ENCODE results near the gene MAST4.

MAST4 gene

GRCh38 chr5:67160985-67161384 lies 564.8 kb downstream of the MAST4 start:
- peak; percentile 71 for DNase-seq (ENCODE audit: low spot score)

GRCh38 chr5:67161767-67162166 lies 565.6 kb downstream of the MAST4 start:
- H3K4me3 ChIP-seq (ENCODE audit: severe bottlenecking): no peak overlapping the region
- H3K36me3 ChIP-seq (ENCODE audit: low read depth): peaks cover 30% of the 10 kb centered on the region
- H3K27me3 ChIP-seq (ENCODE audit: insufficient read depth, poor library complexity, severe bottlenecking): no peaks in the 10 kb centered on the region
- DNase-seq (ENCODE audit: low spot score): no peak
- no peak for TF ChIP-seq CTCF (IDR thresholded peaks at IDR 0.05; ENCODE audit: poor library complexity, severe bottlenecking)
- ATAC-seq (ENCODE audit: low read depth): no peak
- no peaks in the 10 kb centered on the region for H3K9me3 ChIP-seq (ENCODE audit: severe bottlenecking)
- H3K27ac ChIP-seq (ENCODE audit: poor library complexity, severe bottlenecking): peak overlapping the region; percentile 70
- H3K4me1 ChIP-seq (ENCODE audit: insufficient read depth, poor library complexity, severe bottlenecking): peaks cover 19% of the 10 kb centered on the region

More at GRCh38 chr5:67160985-67161384, 564.8 kb downstream of the MAST4 start:
- Histone ChIP-seq H3K27ac (ENCODE audit: poor library complexity, severe bottlenecking) (peak overlapping the region; percentile 70), H3K9me3 (ENCODE audit: severe bottlenecking) (no peaks in the 10 kb centered on the region), H3K27me3 (ENCODE audit: insufficient read depth, poor library complexity, severe bottlenecking) (no peaks in the 10 kb centered on the region), H3K36me3 (ENCODE audit: low read depth) (peaks cover 30% of the 10 kb centered on the region), H3K4me1 (ENCODE audit: insufficient read depth, poor library complexity, severe bottlenecking) (peaks cover 17% of the 10 kb centered on the region), H3K4me3 (ENCODE audit: severe bottlenecking) (no peak overlapping the region)
- ATAC-seq (ENCODE audit: low read depth): peak; percentile 95
- TF ChIP-seq CTCF (IDR thresholded peaks at IDR 0.05; ENCODE audit: poor library complexity, severe bottlenecking): no peak

- Histone ChIP-seq H3K9me3 (ENCODE audit: severe bottlenecking) (no peaks in the 10 kb centered on the region), H3K4me1 (ENCODE audit: insufficient read depth, poor library complexity, severe bottlenecking) (peaks cover 19% of the 10 kb centered on the region), H3K36me3 (ENCODE audit: low read depth) (peaks cover 25% of the 10 kb centered on the region), H3K27ac (ENCODE audit: poor library complexity, severe bottlenecking) (no peak overlapping the region), H3K27me3 (ENCODE audit: insufficient read depth, poor library complexity, severe bottlenecking) (no peaks in the 10 kb centered on the region), H3K4me3 (ENCODE audit: severe bottlenecking) (no peak overlapping the region)
- ATAC-seq (ENCODE audit: low read depth) (no peak), DNase-seq (ENCODE audit: low spot score) (peak; percentile 62)
- TF ChIP-seq CTCF (IDR thresholded peaks at IDR 0.05; ENCODE audit: poor library complexity, severe bottlenecking): no peak
Measured at GRCh38 chr5:67163231-67163756, 567.1 kb downstream of the MAST4 start.

GRCh38 chr5:67163863-67164595 lies 567.8 kb downstream of the MAST4 start:
- no peak overlapping the region for H3K27ac ChIP-seq (ENCODE audit: poor library complexity, severe bottlenecking)
- no peak for TF ChIP-seq CTCF (IDR thresholded peaks at IDR 0.05; ENCODE audit: poor library complexity, severe bottlenecking)
- ATAC-seq (ENCODE audit: low read depth) (no peak), DNase-seq (ENCODE audit: low spot score) (no peak)
- H3K36me3 ChIP-seq (ENCODE audit: low read depth): peaks cover 27% of the 10 kb centered on the region
- H3K4me1 ChIP-seq (ENCODE audit: insufficient read depth, poor library complexity, severe bottlenecking): peaks cover 19% of the 10 kb centered on the region
- H3K27me3 ChIP-seq (ENCODE audit: insufficient read depth, poor library complexity, severe bottlenecking): no peaks in the 10 kb centered on the region
- no peaks in the 10 kb centered on the region for H3K9me3 ChIP-seq (ENCODE audit: severe bottlenecking)
- no peak overlapping the region for H3K4me3 ChIP-seq (ENCODE audit: severe bottlenecking)

Measured in RWPE2 (cell line).